Gastrocnemius medialis (tissue), 4 donors: ENCODE measurements around the gene SLC8B1.

Experiments used
- POLR2A ChIP-seq, 2 donors: fragments of 450-650 bp; IDR thresholded peaks; one replicate each; pipeline ENCODE4 v1.6.1; 2017; ENCODE audit warnings: antibody characterized with exemption in 2 of 2, mild to moderate bottlenecking in 2 of 2, moderate library complexity in 2 of 2
- TF ChIP-seq, protein P1 (sequence below), 5 experiments: fragments of 450-650 bp in 3 of 5; fragments of 200-600 bp in 2 of 5; sonication (generic) in 2 of 5; IDR thresholded peaks in 4 of 5; conservative IDR thresholded peaks in 1 of 5; 1 replicate in 4 of 5; 2 replicates in 1 of 5; pipeline ENCODE4 v1.5.1; 2016 to 2019; ENCODE audit warnings: antibody characterized with exemption in 5 of 5, mild to moderate bottlenecking in 3 of 5, moderate library complexity in 3 of 5

DNA sequence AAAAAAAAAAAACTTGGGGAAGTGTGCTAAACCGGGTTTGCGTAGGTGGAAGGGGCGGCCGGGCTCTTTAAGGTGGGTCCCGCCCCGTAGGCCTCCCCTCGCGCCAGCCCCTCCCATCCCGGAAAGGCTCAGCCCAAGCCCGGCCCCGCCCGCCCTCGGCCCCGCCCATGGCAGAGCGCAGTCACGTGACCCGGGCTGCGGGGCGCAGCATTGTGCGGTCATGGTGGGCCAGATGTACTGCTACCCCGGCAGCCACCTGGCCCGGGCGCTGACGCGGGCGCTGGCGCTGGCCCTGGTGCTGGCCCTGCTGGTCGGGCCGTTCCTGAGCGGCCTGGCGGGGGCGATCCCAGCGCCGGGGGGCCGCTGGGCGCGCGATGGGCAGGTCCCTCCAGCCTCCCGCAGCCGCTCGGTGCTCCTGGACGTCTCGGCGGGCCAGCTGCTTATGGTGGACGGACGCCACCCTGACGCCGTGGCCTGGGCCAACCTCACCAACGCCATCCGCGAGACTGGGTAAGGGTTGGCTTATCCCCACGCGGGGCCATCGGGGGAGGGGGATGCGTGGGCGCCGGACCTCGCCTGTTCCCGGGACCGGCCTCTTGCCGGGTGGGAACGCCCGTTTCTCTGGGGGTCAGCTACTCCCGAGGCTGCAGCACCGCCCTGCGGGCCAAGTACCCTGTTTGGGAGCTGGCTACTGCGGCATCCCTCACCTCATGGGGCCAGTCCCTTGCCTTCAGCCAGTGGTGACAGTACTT lies 23.6 kb upstream of the SLC8B1 start, which contains the start of gene PLBD2:
- TF ChIP-seq, protein P1, sequence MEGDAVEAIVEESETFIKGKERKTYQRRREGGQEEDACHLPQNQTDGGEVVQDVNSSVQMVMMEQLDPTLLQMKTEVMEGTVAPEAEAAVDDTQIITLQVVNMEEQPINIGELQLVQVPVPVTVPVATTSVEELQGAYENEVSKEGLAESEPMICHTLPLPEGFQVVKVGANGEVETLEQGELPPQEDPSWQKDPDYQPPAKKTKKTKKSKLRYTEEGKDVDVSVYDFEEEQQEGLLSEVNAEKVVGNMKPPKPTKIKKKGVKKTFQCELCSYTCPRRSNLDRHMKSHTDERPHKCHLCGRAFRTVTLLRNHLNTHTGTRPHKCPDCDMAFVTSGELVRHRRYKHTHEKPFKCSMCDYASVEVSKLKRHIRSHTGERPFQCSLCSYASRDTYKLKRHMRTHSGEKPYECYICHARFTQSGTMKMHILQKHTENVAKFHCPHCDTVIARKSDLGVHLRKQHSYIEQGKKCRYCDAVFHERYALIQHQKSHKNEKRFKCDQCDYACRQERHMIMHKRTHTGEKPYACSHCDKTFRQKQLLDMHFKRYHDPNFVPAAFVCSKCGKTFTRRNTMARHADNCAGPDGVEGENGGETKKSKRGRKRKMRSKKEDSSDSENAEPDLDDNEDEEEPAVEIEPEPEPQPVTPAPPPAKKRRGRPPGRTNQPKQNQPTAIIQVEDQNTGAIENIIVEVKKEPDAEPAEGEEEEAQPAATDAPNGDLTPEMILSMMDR (IDR thresholded peaks at IDR 0.05 in 4 of 5, conservative IDR thresholded peaks at IDR 0.05 in 1 of 5): peak in 1 of 5 experiments; percentile 20
- TF ChIP-seq POLR2A (IDR thresholded peaks at IDR 0.05): peak; percentile 76 to 77
